ENCODE data around the gene NPIPA5.
"Not testable (repeated sequence)": the region's sequence is repeated elsewhere in the genome, so short reads cannot be mapped to it uniquely, and the experiment has no call there.

NPIPA5 gene

DNA sequence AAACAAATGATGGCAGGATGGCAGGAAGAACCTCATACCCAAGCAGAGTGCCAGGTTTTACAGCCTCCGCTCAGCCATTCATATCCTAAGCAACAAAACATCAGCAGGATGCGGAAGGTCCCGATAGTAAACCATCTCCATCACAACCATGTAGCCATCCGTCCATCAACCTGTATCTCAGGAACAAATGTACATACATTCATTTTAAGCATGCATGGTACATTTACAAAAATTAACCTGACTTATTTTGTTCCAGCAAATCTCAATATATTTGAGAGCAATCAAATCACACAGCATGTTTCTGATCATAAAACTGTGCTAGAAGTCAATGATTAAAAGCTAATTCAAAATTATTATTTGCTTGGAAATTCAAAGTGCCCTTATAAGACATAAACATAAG is at the start of gene NPIPA5:
TSS of gene NPIPA5 (minus strand) at position 101 of the 400 bp plus-strand sequence. CDS start at position 101, 0 bp downstream.
- DNase-seq (ENCODE audit: low read depth in 2 of 2) = not testable (repeated sequence)

DNA sequence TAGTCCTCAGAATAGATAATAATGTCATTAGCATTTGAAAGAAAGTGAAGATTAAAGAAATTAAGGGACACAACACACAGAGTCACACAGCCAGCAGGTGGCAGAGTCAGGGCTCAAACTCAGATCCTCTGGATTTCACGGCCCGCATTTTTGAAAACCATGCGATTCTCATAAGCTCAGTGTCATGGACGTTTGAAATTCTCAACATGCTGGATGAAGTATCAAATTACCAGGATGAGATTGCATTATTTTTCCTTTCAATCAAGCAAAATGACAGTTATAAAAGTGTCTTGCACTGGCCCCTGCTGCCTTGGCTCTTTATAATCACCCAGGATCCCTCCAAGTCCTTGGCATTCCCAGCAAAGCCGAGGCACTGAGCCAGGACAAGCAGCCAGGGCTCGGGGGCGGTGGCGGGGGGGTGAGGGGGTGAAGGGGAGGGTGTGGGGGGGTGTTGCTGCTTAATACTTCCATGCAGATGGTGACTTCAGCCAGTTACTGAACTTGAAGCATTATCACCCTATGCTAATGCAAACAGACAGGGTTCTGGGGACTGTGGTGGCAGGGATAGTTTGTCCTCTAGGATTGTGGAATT is 49.6 kb upstream of the NPIPA5 start:
- DNase-seq (ENCODE audit: low read depth in 2 of 2) = peak; percentile 10 to 32

DNA sequence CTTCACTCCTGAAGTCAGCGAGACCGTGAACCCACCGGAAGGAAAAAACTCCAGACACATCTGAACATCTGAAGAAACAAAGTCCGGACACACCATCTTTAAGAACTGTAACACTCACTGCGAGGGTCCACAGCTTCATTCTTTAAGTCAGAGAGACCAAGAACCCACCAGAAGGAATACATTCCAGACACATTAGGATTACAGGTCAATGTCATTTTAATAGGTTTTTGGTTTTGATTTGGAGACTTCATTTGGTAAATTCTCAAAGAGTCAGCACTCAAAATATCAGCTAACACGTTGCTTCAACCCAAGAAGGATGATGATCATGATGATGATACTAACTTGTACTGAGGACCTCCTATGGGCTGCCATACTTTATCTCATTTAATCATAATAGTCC is 48.7 kb upstream of the NPIPA5 start:
- DNase-seq (ENCODE audit: low read depth in 2 of 2) = no peak

DNA sequence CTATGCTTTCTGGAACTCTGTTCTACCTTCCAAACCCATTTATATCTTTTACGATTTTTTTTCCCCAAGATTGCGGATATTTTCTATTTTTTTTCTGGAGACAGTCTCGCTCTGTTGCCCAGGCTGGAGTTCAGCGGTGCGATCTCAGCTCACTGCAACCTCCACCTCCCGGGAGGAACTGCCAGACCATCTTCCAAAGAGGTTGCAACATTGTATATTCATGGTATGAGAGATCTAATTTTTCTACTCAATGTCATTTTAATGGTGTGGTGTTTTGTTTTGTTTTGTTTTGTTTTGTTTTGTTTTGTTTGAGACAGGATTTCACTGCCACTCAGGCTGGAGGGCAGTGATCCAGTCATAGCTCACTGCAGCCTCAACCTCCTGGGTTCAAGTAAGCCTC is 47.8 kb upstream of the NPIPA5 start:
- DNase-seq (ENCODE audit: low read depth in 2 of 2) = no peak

DNA sequence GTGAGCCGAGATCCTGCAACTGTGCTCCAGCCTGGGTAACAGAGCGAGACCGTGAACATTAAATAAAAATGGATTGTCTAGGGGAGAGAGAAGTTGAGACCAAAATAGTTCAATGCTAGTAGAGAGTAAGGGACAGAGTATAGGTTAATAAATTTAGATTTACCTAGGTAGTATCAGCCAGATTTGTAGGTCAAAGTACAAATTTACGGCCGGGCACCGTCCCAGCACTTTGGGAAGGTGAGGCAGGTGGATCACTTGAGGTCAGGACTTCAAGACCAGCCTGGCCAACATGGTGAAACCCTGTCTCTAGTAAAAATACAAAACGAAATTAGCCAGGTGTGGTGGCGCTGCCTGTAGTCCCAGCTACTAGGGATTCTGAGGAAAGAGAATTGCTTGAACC is 44.1 kb upstream of the NPIPA5 start:
- DNase-seq (ENCODE audit: low read depth in 2 of 2) = no peak

DNA sequence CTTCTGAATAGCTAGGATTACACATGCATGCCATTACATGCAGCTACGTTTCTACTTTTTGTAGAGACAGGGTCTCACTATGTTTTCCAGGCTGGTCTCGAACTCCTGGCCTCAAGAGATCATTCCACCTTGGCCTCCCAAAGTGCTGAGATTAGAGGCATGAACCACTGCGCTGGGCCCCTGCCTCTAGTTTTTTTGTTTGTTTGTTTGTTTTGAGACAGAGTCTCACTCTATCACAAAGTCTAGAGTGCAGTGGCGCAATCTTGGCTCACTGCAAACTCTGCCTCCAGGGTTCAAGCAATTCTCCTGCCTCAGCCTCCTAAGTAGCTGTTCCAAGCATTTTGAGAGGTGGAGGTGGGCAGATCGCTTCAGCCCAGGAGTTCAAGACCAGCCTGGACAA is 43.6 kb upstream of the NPIPA5 start:
- not testable (repeated sequence) for DNase-seq (ENCODE audit: low read depth in 2 of 2)

DNA sequence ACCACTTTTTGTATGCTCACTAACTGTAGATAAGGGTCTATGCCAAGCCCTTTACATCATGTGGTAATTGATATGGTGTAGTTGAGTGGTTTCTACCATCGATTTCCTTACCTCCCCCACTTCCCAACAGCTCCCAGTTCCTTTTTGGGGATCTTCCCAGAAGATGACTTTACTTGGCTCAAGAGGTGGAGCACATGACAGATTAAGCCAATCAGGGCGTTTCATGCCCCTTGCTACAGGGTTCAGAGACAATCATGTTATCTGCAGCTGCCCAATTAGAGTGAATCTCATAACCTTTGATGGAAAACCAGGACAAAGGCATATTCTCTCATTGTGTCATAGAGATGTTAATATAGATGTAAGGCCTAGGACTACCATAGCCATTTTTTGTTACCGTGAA is 40.1 kb upstream of the NPIPA5 start:
- no peak for DNase-seq (ENCODE audit: low read depth in 2 of 2)

DNA sequence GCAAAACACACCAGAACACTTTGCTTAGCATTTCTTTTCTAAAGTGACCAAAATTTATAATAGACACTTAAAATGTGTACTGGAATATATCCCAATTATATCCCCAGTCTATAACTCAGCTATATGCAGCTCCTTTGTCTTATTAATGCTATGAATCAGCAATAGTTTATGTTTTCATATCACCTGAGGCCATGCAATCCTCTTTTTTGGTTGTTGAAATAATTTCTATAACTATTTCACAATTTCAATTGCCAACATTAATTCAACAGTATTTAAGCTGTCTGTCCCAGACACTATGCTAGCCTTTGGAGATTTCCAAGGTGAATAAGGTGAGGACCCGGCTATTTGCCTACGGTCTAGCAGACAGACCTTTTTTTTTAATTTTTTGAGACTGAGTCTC is 39.1 kb upstream of the NPIPA5 start:
- no peak for DNase-seq (ENCODE audit: low read depth in 2 of 2)

DNA sequence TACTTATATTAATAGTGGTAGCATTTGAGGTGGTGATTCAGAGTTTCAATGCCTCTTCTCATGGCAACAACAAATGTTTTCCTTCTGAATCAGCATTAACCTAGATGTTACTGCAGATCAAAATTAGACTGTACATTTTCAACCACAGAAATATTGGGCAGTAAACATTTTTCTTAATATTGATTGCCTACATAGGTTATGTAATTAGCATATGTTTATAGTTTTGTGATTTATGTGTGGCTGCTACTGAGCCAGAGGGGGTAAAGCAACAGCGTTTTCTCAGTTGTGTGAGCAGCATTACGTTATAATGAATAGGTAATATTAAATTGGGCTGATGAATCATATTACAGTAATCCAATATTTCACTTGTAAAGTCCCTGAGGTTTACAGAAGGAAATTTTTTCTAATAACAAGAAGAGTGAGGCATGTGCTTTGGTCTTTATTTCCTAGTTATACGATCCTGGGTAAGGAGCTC is 37.5 kb upstream of the NPIPA5 start:
- DNase-seq (ENCODE audit: low read depth in 2 of 2) = no peak

DNA sequence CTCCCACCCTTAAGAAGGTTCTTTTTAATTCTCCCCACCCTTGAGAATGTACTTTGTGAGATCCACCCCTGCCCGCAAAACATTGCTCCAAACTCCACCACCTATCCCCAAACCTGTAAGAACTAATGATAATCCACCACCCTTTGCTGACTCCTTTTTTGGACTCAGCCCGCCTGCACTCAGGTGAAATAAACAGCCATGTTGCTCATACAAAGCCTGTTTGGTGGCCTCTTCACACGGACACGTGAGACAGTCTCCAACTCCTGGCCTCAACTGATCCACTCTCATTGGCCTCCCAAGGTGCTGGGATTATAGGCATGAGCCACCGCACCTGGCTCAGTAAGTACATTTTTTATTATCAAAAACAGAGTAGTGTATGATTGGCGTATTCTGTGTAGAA is 31.4 kb upstream of the NPIPA5 start:
- not testable (repeated sequence) for DNase-seq (ENCODE audit: low read depth in 2 of 2)

DNA sequence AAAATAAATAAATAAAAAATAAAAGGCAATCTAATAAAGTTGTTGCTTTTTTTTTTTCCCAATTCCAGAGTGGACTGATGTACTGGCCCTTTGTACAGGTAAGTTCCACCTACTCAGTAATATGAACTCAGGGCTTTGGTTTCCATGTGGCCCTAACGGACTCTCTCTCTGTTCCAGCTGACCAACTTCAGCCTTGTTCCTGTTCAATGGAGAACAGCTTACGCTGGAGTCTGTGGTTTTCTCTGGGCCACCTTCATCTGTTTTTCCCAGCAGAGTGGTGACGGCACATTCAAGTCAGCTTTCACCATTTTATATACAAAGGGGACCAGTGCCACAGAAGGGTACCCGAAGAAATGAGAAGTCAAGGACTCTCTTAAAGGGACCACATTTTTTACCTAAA is 29.7 kb upstream of the NPIPA5 start:
- not testable (repeated sequence) for DNase-seq (ENCODE audit: low read depth in 2 of 2)

DNA sequence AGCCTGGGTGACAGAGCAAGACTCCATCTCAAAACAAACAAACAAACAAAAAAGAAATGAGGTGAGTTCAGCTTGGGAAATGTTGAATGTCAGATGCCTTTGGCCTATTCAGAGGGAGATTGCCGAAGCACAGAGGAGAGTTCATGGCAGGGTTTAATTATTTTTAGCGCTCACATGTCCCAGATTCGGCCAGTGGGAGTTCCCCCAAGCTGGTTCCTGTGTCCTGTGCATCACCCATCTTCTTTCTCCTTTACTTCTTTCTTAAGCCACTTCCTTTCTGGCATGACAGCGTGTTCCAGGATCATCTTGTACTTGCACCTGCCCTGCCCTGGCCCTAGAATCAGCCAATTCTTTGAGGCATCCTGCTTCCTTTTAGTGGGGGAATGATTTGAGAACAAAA is 26.7 kb upstream of the NPIPA5 start:
- no peak for DNase-seq (ENCODE audit: low read depth in 2 of 2)

DNA sequence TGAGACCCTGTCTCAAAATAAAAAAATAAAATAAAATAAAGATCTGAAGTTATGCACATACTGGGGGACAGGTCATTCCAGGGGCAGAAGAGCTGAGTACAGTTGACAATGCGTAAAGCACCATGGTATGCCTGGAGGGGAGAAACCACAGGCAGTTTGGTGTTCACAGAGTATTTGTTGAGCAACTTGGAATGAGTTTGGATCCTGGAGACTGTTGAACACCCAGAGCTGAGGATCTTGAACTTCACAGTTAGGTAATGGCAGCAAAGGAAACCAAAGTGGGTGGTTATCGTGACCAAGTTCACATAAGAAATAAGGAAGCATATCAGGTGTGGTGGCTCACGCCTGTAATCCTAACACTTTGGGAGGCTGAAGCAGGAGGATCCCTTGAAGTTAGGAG is 26.0 kb upstream of the NPIPA5 start:
- DNase-seq (ENCODE audit: low read depth in 2 of 2) = not testable (repeated sequence)

DNA sequence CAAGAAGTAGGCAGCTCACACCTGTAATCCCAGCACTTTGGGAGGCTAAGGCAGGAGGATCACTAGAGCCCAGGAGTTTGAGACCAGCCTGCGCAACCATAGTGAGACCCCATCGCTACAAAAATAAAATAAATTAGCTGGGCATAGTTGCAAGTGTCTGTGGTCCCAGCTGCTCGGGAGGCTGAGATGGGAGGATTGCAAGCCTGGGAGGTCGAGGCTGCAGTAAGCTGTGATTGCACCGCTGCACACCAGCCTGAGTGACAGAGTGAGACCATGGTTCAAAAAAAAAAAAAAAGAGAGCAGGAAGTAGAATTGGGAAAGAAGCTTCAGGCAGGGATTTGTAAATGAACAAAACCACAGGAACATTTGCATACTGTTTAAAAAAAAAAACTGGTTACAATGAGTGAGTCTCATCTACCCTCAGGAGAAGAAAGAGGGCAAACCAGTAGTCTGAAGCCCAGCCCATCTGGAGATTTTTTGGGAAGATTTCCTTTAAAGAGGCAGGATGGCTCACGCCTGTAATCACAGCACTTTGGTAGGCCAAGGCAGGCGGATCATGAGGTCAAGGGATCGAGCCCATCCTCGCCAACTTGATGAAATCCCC is 25.4 kb upstream of the NPIPA5 start:
- no peak for DNase-seq (ENCODE audit: low read depth in 2 of 2)

DNA sequence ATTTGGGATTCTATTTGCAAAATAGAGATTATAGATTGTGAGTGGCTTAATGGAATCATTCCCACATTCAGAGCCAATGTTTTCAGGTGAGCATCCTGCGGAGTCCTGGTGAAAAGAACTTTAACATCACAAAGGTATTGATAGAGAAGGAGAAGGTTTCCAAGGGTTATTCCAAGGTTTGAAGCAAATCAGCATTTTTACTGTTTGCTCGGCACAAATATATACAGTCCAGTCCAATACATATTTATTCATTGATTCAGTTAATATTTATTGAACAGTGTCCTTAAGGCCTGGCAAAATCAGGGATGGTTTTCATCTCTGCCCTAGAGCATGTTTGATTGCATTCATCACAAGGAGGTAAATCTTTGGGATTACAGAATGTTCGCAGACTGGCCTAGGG is 23.9 kb upstream of the NPIPA5 start:
- no peak for DNase-seq (ENCODE audit: low read depth in 2 of 2)

DNA sequence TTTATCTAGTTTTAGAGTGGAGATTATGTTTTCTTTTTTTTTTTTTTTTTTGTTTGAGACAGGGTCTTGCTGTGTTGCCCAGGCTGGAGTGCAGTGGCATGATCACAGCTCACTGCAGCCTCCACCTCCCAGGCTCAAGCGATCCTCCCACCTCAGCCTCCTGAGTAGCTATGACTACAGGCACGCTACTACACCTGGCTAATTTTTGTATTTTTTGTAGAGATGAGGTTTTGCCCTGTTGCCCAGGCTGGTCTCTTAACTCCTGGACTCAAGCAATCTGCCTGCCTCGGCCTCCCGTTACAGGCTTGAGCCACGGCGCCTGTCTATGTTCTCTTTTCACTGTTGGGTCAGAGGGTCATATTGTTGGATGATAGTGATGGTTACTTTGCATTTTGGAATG is 22.2 kb upstream of the NPIPA5 start:
- DNase-seq (ENCODE audit: low read depth in 2 of 2) = not testable (repeated sequence)

DNA sequence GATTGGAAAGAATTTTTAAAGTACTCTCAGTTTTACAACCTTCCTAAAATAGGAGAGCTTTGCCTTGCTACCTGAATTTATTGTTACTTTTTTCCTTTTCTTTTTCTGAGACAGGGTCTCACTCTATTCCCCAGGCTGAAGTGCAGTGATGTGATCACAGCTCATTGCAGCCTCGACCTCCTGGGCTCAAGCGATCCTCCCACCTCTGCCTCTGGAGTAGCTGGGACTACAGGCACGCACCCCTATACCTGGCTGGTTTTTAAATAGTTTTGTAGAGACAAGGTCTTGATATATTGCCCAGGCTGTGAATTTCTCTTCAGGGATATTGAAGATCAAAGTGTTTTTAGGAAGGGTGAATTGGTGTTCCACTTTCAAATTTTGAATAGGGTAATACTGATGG is 21.2 kb upstream of the NPIPA5 start:
- no peak for DNase-seq (ENCODE audit: low read depth in 2 of 2)

DNA sequence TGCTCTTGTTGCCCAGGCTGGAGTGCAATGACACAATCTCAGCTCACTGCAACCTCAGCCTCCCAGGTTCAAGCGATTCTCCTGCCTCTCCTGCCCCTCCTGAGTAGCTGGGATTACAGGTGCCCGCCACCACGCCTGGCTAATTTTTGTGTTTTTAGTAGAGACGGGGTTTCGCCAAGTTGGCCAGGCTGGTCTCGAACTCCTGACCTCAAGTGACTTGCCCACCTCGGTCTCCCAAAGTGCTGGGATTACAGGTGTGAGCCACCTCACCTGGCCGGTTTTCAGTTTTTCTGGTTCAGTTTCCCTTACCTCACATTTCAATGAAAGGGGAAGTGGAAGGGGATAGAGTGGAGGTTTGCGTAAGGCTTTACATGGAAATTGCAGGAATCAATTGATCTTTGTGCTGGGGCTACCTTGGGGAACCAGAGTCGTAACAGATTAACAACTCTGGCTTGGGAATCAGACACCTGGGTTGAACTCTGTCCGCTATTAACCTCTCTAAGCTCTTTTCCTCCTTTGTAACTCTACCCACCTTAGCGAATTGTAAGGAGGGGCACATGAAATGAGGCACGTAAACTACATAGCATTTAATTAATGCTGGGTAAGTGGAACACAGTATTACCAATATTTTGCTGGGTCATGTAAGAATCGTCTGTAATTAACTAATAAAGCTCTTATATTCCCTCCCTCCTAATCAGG is 20.7 kb upstream of the NPIPA5 start:
- DNase-seq (ENCODE audit: low read depth in 2 of 2) = no peak

DNA sequence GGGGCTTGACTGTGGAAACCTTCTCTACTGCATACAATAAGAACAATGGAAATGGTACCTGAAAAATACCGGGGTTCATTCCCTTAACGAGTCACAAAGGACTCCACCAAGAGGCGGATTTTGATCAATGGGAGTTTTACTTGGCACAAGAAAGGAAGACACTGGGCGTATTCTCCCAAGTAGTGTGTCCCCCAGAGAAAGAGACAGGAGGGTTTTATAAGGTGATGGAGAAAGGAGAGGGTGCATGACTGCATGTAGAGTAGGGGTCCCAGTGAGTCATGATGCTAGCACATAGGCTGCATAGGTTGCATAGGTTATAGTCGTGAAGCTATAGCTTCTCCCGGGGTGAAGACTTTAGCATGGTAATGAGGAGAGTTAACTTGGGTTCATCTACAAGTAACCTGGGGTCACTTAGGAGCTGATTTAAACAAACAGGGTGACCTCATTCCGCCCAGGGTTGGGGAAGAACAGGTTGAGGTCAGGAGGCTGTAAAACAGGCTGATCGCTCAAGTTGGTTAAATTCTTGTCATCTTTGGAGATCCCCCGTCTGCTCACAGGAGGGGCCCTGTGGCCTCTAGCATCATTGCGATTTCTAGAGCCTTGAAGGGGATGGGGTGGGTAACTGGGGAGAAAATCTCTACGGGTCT is 19.0 kb upstream of the NPIPA5 start:
- no peak for DNase-seq (ENCODE audit: low read depth in 2 of 2)

DNA sequence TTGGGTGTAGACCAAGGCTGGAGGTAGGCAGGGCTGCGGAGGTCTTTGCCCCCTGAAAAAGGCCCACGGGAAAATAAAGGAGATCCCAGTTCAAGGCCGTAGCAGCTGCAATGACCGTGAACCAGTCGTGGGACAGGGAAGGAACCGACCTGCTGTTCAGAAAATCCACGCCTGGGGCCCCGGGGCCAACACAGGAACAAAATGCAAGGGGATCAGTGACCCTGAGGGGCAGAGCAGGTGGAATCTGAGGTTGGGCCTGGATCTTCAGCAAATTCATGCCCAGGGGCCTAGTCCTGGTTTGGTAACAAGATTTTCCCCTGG is 18.4 kb upstream of the NPIPA5 start:
- not testable (repeated sequence) for DNase-seq (ENCODE audit: low read depth in 2 of 2)

DNA sequence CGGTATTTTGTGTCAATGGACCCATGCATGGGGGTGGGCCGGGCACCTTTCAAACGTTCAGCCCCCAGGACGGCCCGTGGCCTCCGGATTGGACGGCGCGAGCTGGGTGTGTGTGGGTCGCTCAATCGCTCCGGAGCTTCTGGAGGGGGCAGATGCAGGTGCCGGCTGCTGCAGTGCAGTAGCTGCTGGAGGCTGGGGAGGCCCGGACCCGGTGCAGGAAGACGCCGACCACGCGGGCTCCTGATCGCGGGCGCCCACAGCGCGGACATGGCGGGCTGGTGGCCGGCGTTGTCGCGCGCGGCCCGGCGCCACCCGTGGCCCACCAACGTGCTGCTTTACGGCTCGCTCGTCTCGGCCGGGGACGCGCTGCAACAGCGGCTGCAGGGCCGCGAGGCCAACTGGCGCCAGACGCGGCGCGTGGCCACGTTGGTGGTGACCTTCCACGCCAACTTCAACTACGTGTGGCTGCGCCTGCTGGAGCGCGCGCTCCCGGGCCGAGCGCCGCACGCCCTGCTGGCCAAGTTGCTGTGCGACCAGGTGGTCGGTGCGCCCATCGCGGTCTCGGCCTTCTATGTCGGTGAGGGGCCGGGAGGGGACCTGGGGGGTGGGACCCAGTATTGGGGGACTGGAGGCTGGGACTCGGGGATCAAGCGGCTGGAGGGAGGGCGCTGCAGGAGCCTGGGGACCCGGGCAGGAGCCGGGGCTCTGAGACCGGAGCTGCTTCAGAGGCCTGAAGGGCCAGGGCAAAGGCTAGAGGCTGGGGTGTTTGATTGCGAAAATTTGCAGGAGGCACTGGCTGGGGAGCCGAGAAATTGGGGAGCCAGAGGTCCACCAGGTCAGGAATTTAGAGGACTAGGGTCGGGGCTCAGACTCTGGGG is 17.8 kb upstream of the NPIPA5 start, which contains the start of gene MPV17L:
TSS of gene MPV17L (plus strand) at position 124 of the 878 bp plus-strand sequence. CDS start at position 268, 144 bp downstream.
- DNase-seq (ENCODE audit: low read depth in 2 of 2) = not testable (repeated sequence)

DNA sequence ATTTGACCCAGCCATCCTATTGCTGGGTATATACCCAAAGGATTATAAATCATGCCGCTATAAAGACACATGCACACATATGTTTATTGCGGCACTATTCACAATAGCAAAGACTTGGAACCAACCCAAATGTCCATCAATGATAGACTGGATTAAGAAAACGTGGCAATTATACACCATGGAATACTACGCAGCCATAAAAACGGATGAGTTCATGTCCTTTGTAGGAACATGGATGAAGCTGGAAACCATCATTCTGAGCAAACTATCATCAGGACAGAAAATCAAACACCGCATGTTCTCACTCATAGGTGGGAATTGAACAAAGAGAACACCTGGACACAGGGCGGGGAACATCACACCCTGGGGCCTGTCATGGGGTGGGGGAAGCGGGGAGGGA is 14.9 kb upstream of the NPIPA5 start:
- DNase-seq (ENCODE audit: low read depth in 2 of 2) = not testable (repeated sequence)
